HG02642 (cell line): ENCODE data around the gene CPA3.

Experiments
- ATAC-seq: cut with Tn5 transposase; IDR thresholded peaks from one replicate; pipeline ENCODE4 v1.9.1; 2021; ENCODE audit warnings: mild to moderate bottlenecking; ENCODE audit not compliant: unreplicated experiment, poor library complexity

The CPA3 gene

DNA sequence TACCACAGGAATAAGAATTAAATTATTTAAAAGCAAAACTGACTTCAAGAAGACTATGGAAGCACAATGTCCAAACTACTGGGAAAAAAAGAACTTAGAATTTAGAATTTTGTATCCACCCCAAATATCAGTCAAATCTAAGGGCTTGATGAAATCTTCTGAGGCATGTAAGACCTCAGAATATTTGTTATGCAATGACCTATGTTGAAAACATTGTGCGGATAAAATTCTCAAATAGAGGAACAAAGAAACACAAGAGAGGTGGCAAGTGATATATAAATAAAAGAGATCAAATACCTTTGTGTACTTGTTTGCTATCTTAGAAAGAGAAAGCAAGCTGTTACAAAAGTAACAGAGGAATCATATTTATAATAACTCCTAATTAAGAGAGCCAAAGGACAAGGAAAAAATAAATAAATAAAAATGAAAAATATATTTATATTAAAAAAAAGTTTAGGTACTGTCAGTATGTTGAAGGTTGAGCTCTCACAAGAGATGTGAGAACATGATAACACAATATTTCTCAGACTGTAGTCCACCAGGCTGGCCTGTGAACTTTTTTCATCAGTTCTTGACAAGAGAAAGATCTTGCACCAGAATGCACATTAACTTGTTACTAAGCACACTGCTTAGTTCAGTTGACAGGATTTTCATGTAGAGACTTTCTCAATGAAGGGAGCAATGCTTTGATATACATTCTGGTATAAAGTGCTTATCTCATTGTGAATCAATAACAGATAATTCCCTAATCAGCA is 50.0 kb downstream of the CPA3 start:
- no peak for ATAC-seq

DNA sequence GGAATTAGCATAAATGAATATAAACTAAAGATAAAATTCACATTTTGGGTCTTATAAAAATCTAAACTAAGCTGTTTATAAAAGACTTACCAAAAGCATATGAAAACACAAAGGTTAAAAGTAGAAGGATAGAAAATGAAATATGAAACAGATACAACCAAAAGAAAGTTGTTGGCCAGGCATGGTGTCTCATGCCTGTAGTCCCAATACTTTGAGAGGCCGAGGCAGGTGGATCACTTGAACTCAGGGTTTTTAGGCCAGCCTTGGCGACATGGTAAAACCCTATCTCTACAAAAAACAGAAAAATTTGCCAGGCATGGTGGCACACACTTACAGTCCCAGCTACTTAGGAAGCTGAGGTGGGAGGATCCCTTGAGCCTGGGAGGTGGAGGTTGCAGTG is 51.0 kb downstream of the CPA3 start:
- no peak for ATAC-seq

DNA sequence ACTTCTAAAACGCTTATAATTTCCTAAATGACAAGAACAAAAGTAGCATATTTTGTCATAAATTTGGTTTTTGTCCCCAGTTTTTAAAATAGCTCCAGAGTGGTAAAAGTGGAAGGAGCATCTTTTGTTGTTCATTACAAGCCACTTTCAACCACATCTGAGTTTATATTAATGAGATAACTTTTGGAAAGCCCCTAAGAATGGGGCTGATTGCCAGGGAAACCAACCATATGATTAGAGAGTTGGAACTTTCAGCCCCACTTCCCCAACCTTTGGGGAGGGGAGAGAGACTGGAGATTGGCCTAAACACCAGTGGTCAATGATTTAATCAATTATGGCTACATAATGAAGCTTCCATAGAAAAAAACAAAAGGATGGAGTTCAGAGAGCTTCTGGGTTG is 57.4 kb downstream of the CPA3 start:
- ATAC-seq: no peak

GRCh38 chr3:148923592-148923991 is 58.5 kb downstream of the CPA3 start:
- ATAC-seq: no peak

DNA sequence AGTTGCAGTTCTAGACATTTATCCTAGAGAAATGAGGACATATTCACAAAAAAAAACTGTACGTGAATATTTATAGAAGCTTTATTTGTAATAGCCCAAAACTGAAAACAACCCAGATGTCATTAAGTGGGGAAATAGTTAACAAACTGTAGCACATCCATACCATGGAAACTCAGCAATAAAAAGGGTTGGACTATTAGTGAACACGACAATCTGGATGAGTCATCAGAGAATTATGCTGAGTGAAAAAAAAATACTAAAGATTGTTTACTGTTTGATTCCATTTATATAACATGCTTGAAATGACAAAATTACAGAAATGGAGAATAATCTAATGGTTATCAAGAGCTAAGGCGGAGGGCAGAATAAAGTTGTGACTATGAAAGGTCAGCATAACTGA is 59.5 kb downstream of the CPA3 start:
- no peak for ATAC-seq

GRCh38 chr3:148925845-148926244 is 60.7 kb downstream of the CPA3 start:
- no peak for ATAC-seq

GRCh38 chr3:148930752-148931151 is 65.7 kb downstream of the CPA3 start:
- ATAC-seq: no peak

DNA sequence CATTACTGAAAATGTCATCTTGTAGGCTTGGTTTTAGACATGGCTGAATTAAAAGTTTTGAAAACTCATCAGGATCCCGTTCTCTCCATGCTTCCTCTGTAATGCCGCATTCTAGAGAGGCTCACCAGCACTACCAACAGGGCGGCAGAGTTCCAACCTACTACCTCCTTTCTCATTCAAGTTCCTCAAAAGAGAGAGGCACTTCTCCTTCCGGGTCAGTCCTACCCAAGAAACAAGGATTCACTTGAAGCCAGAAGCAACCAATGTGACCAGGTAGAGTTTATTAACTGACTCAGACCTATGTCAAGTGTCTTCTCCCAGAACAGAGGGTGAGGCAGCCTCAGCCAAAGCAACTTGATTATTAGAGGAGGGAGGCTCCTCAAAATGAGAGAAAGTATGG is 66.5 kb downstream of the CPA3 start:
- ATAC-seq: no peak

- ATAC-seq: no peak
Observed at GRCh38 chr3:148932972-148933371, 67.9 kb downstream of the CPA3 start.

DNA sequence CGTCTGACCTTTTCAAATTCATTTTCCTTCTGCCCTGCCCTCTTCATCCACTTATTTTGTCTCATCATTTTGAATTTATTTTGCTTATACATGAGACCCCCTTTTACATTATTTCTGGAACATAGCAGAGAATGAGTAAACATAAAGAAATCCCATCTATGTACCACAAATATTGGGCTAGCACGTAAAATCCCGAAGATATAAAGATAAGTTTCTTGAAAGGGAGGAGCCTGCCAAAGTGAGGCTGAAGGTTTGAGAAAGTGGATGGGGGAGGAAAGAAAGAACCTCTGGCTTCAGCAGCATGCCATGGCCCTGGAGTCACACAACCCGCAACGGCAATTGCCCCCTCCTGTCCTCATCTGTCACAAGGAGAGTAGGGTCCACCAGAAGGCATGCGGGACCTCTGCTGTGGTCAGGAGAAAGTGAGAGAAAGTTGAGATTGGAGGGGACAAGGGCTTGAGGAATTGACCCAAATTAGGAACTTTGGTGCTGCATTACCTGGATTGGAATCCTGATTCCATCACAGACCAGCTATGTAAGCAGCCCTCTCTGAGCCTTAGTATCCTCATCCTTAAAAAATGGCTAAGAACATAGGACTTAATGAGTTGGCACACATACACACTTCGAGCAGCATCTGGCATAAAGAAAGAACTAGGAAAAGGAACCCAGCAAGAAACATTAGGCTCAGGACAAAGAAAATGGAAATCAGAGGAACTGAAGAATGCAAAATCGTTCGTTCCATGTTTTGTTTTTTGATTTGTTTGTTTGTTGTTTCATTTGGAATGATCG is 72.6 kb downstream of the CPA3 start:
- no peak for ATAC-seq

DNA sequence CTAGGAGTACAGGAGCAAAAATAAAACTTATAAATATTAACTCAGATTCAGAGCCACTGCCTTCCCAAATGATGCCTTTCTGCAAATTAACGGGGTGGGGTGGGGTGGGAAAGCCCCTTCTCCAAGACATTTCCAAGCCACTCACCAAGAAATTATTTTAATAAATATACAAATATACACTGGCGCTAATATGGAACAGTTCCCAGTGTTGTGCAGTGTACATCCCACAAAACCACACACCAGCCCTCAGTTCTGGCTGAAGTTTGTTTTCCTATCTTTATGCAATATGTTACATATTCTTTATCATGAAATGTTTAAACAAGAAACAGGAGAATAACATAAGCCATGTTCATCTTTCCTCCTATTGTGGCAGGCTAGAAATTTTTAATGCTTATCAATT is 73.2 kb downstream of the CPA3 start:
- no peak for ATAC-seq

GRCh38 chr3:148938936-148939335 is 73.8 kb downstream of the CPA3 start:
- no peak for ATAC-seq

DNA sequence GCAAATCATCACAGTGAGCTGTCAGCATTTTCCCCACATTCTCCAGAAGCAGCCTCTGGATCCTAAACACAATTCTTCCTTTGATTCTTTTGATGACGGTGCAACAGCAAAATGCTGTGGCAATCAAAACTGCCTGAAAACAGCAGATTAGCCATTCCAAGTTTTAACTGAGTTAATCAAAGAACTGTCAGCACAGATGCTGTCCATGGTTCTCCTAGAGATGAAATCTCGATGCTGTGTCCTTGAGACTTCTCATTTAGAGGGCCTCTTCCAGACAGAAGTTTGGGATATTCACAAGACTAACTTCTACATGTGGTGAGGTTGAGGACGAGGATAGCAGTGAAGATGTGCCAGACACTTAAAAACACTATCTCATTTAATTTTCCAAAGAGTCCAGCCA is 75.9 kb downstream of the CPA3 start:
- no peak for ATAC-seq

GRCh38 chr3:148943506-148944205 is 78.6 kb downstream of the CPA3 start:
- peak; percentile 98 for ATAC-seq

GRCh38 chr3:148945116-148945515 is 80.0 kb downstream of the CPA3 start:
- no peak for ATAC-seq
